ENCODE results near the gene NUDT5. TPM values are rescaled to one million over a fixed set of nuclear protein-coding genes. Genes with fewer than 3 reads are reported as not detected.
"Not testable (repeated sequence)": the region's sequence is repeated elsewhere in the genome, so short reads cannot be mapped to it uniquely, and the experiment has no call there.

Gene NUDT5
- total RNA-seq (2014; rRNA removed; shearing (Covaris generic)) = 40.7 and 56.7 TPM in 2 replicates

GRCh38 chr10:12195603-12196506 is at the start of gene NUDT5, which contains the start of gene CDC123:
NUDT5 (minus strand) TSS chr10:12195891; CDS start chr10:12186291, 9,600 bp downstream.
CDC123 (plus strand) TSS chr10:12196188; CDS start chr10:12196246, 58 bp downstream.
- DNase-seq (ENCODE audit: low spot score) = peak; percentile 91

GRCh38 chr10:12243864-12244620 is 48.4 kb upstream of the NUDT5 start:
- no peak for DNase-seq (ENCODE audit: low spot score)

GRCh38 chr10:12241810-12242529 is 46.3 kb upstream of the NUDT5 start:
- no peak for DNase-seq (ENCODE audit: low spot score)

GRCh38 chr10:12238821-12239220 is 43.1 kb upstream of the NUDT5 start:
- DNase-seq (ENCODE audit: low spot score) = no peak

GRCh38 chr10:12237265-12238220 is 41.9 kb upstream of the NUDT5 start:
- no peak for DNase-seq (ENCODE audit: low spot score)

- no peak for DNase-seq (ENCODE audit: low spot score)
Observed at GRCh38 chr10:12235796-12236195, 40.1 kb upstream of the NUDT5 start.

GRCh38 chr10:12235116-12235694 is 39.5 kb upstream of the NUDT5 start:
- DNase-seq (ENCODE audit: low spot score) = no peak

GRCh38 chr10:12234687-12235086 is 39.0 kb upstream of the NUDT5 start:
- DNase-seq (ENCODE audit: low spot score) = not testable (repeated sequence)

- DNase-seq (ENCODE audit: low spot score) = no peak
Observed at GRCh38 chr10:12228851-12229250, 33.2 kb upstream of the NUDT5 start.

- DNase-seq (ENCODE audit: low spot score) = not testable (repeated sequence)
Observed at GRCh38 chr10:12226438-12226837, 30.7 kb upstream of the NUDT5 start.

GRCh38 chr10:12225444-12225843 is 29.8 kb upstream of the NUDT5 start:
- no peak for DNase-seq (ENCODE audit: low spot score)

- peak; percentile 39 for DNase-seq (ENCODE audit: low spot score)
Observed at GRCh38 chr10:12221323-12222298, 25.9 kb upstream of the NUDT5 start.

- no peak for DNase-seq (ENCODE audit: low spot score)
Observed at GRCh38 chr10:12218991-12219390, 23.3 kb upstream of the NUDT5 start.

GRCh38 chr10:12214763-12215218 is 19.1 kb upstream of the NUDT5 start:
- DNase-seq (ENCODE audit: low spot score) = peak; percentile 77

- no peak for DNase-seq (ENCODE audit: low spot score)
Observed at GRCh38 chr10:12214093-12214492, 18.4 kb upstream of the NUDT5 start.

GRCh38 chr10:12213621-12214020 is 17.9 kb upstream of the NUDT5 start:
- DNase-seq (ENCODE audit: low spot score) = no peak

- no peak for DNase-seq (ENCODE audit: low spot score)
Observed at GRCh38 chr10:12212454-12212853, 16.8 kb upstream of the NUDT5 start.

GRCh38 chr10:12208460-12208859 is 12.8 kb upstream of the NUDT5 start:
- no peak for DNase-seq (ENCODE audit: low spot score)

GRCh38 chr10:12207114-12207513 is 11.4 kb upstream of the NUDT5 start:
- DNase-seq (ENCODE audit: low spot score) = no peak
